ENCODE measurements around the gene DPP3.
"Not testable (repeated sequence)": the region's sequence is repeated elsewhere in the genome, so short reads cannot be mapped to it uniquely, and the experiment has no call there.

DPP3 gene

GRCh38 chr11:66480117-66480938 is at the start of gene DPP3:
TSS of gene DPP3 (plus strand) at chr11:66480434. CDS start at chr11:66482201, 1,767 bp downstream.
- DNase-seq = peak; percentile 99

- DNase-seq = not testable (repeated sequence)
Measured at GRCh38 chr11:66431287-66431686, 48.9 kb upstream of the DPP3 start.

- DNase-seq = not testable (repeated sequence)
Measured at GRCh38 chr11:66431871-66432329, 48.3 kb upstream of the DPP3 start.

- no peak for DNase-seq
Measured at GRCh38 chr11:66432597-66432996, 47.6 kb upstream of the DPP3 start.

- DNase-seq = no peak
Measured at GRCh38 chr11:66437979-66438503, 42.2 kb upstream of the DPP3 start.

GRCh38 chr11:66438504-66439466 is 41.4 kb upstream of the DPP3 start, which contains the start of gene MRPL11:
TSS of gene MRPL11 (minus strand) at chr11:66438848. CDS start at chr11:66438754, 94 bp downstream.
- peak; percentile 98 for DNase-seq

GRCh38 chr11:66440101-66440939 is 39.9 kb upstream of the DPP3 start:
- DNase-seq = not testable (repeated sequence)

GRCh38 chr11:66440940-66441282 is 39.3 kb upstream of the DPP3 start:
- not testable (repeated sequence) for DNase-seq

GRCh38 chr11:66443602-66444001 is 36.6 kb upstream of the DPP3 start:
- DNase-seq = no peak

- DNase-seq = no peak
Measured at GRCh38 chr11:66447012-66447411, 33.2 kb upstream of the DPP3 start.

- no peak for DNase-seq
Measured at GRCh38 chr11:66448523-66448922, 31.7 kb upstream of the DPP3 start.

- DNase-seq = no peak
Measured at GRCh38 chr11:66450560-66450959, 29.7 kb upstream of the DPP3 start.

GRCh38 chr11:66451663-66452062 is 28.6 kb upstream of the DPP3 start:
- DNase-seq = no peak

- no peak for DNase-seq
Measured at GRCh38 chr11:66454247-66454646, 26.0 kb upstream of the DPP3 start.

GRCh38 chr11:66454828-66455227 is 25.4 kb upstream of the DPP3 start:
- DNase-seq = no peak

- DNase-seq = no peak
Measured at GRCh38 chr11:66457826-66458225, 22.4 kb upstream of the DPP3 start.

- no peak for DNase-seq
Measured at GRCh38 chr11:66459138-66459778, 21.0 kb upstream of the DPP3 start.

GRCh38 chr11:66462010-66462409 is 18.2 kb upstream of the DPP3 start:
- DNase-seq = no peak

- DNase-seq = no peak
Measured at GRCh38 chr11:66462911-66463310, 17.3 kb upstream of the DPP3 start.

GRCh38 chr11:66464116-66464515 is 16.1 kb upstream of the DPP3 start:
- DNase-seq = not testable (repeated sequence)

- no peak for DNase-seq
Measured at GRCh38 chr11:66464916-66465315, 15.3 kb upstream of the DPP3 start.

All from NCI-H1092 treated with DMSO at 0.1 percent for 48 hours (cell line).